KMS-11 (cell line): ENCODE results near the gene MFSD12.

Experiments
- H2AFZ ChIP-seq: fragments of 200-600 bp; sonication (generic); 2 replicates; pipeline ENCODE4 v1.6.1; 2016; ENCODE audit warnings: antibody characterized with exemption, mixed run types, low read depth
- H3K27ac ChIP-seq: fragments of 200-600 bp; sonication (generic); 2 replicates; pipeline ENCODE4 v1.6.1; 2016; ENCODE audit warnings: mild to moderate bottlenecking, mixed run types
- H3K27me3 ChIP-seq: fragments of 200-600 bp; sonication (generic); 2 replicates; pipeline ENCODE4 v1.6.1; 2017; ENCODE audit warnings: mild to moderate bottlenecking, low read depth, mixed run types, moderate library complexity; ENCODE audit not compliant: insufficient read depth
- H3K36me3 ChIP-seq: fragments of 200-600 bp; sonication (generic); 2 replicates; pipeline ENCODE4 v1.6.1; 2017; ENCODE audit warnings: mild to moderate bottlenecking, mixed run types; ENCODE audit not compliant: insufficient read depth
- H3K4me1 ChIP-seq: fragments of 200-600 bp; sonication (generic); 2 replicates; pipeline ENCODE4 v1.6.1; 2016; ENCODE audit warnings: mild to moderate bottlenecking, low read depth, mixed run types; ENCODE audit not compliant: poor library complexity, severe bottlenecking
- H3K4me2 ChIP-seq: fragments of 200-600 bp; sonication (generic); 2 replicates; pipeline ENCODE4 v1.7.0; 2016; ENCODE audit warnings: mild to moderate bottlenecking, mixed run types
- H3K4me3 ChIP-seq: fragments of 200-600 bp; sonication (generic); IDR thresholded peaks from 2 replicates; pipeline ENCODE4 v1.6.1; 2017; ENCODE audit warnings: low read depth, low read length, mixed read lengths; ENCODE audit not compliant: insufficient read depth
- H3K79me2 ChIP-seq: fragments of 200-600 bp; sonication (generic); 2 replicates; pipeline ENCODE4 v1.6.1; 2016; ENCODE audit warnings: low read depth, mixed run types; ENCODE audit not compliant: insufficient read depth
- H3K9ac ChIP-seq: fragments of 200-600 bp; sonication (generic); 2 replicates; pipeline ENCODE4 v1.6.1; 2016; ENCODE audit warnings: mild to moderate bottlenecking, mixed run types
- H4K20me1 ChIP-seq: fragments of 200-600 bp; sonication (generic); 2 replicates; pipeline ENCODE4 v1.6.1; 2016; ENCODE audit warnings: mild to moderate bottlenecking, mixed run types; ENCODE audit not compliant: insufficient read depth
- CTCF ChIP-seq: fragments of 200-600 bp; sonication (generic); conservative IDR thresholded peaks from 2 replicates; pipeline ENCODE4 v1.6.1; 2017; ENCODE audit warnings: low read depth, mild to moderate bottlenecking, antibody characterized with exemption, low read length, moderate library complexity, mixed read lengths

MFSD12 gene

GRCh38 chr19:3580156-3580934 is 23.0 kb upstream of the MFSD12 start:
- H2AFZ ChIP-seq, result no peak overlapping the region
- no peaks in the 10 kb centered on the region for H4K20me1 ChIP-seq
- H3K79me2 ChIP-seq, result no peaks in the 10 kb centered on the region
- H3K4me3 ChIP-seq, result no peak overlapping the region
- no peak for TF ChIP-seq CTCF
- H3K36me3 ChIP-seq, result no peaks in the 10 kb centered on the region
- no peak overlapping the region for H3K9ac ChIP-seq
- H3K4me2 ChIP-seq, result no peak overlapping the region
- H3K27me3 ChIP-seq, result peaks cover 3% of the 10 kb centered on the region; the same call in 1 of the 2 replicates
- H3K27ac ChIP-seq, result no peak overlapping the region
- H3K4me1 ChIP-seq, result no peaks in the 10 kb centered on the region

GRCh38 chr19:3578390-3578789 is 21.0 kb upstream of the MFSD12 start:
- Histone ChIP-seq H3K36me3 (no peaks in the 10 kb centered on the region), H3K4me1 (no peaks in the 10 kb centered on the region), H2AFZ (no peak overlapping the region), H3K79me2 (peaks cover 3% of the 10 kb centered on the region; the same call in 1 of the 2 replicates), H3K27me3 (no peaks in the 10 kb centered on the region; the same call in 1 of the 2 replicates), H3K9ac (no peak overlapping the region), H4K20me1 (no peaks in the 10 kb centered on the region), H3K4me3 (no peak overlapping the region), H3K4me2 (no peak overlapping the region), H3K27ac (no peak overlapping the region)
- no peak for TF ChIP-seq CTCF

- Histone ChIP-seq H3K79me2 (peaks cover 5% of the 10 kb centered on the region; the same call in 1 of the 2 replicates), H3K36me3 (no peaks in the 10 kb centered on the region), H3K4me1 (no peaks in the 10 kb centered on the region), H3K9ac (no peak overlapping the region), H3K4me3 (no peak overlapping the region), H4K20me1 (no peaks in the 10 kb centered on the region), H3K27ac (no peak overlapping the region), H3K27me3 (no peaks in the 10 kb centered on the region), H3K4me2 (no peak overlapping the region), H2AFZ (no peak overlapping the region)
- TF ChIP-seq CTCF, result no peak
Observed at GRCh38 chr19:3577723-3578344, 20.4 kb upstream of the MFSD12 start.

- no peaks in the 10 kb centered on the region for H3K36me3 ChIP-seq
- H3K79me2 ChIP-seq, result peaks cover 5% of the 10 kb centered on the region; the same call in 1 of the 2 replicates
- H3K27ac ChIP-seq, result no peak overlapping the region
- no peak for TF ChIP-seq CTCF
- H3K4me1 ChIP-seq, result peaks cover 3% of the 10 kb centered on the region
- H3K27me3 ChIP-seq, result no peaks in the 10 kb centered on the region
- no peak overlapping the region for H3K4me2 ChIP-seq
- no peak overlapping the region for H3K9ac ChIP-seq
- no peak overlapping the region for H2AFZ ChIP-seq
- H3K4me3 ChIP-seq, result no peak overlapping the region
- H4K20me1 ChIP-seq, result no peaks in the 10 kb centered on the region
Observed at GRCh38 chr19:3576696-3577443, 19.5 kb upstream of the MFSD12 start.
